Subcutaneous adipose tissue (tissue), 4 donors: ENCODE measurements around the gene ARHGAP4. TPM values are rescaled to one million over a fixed set of nuclear protein-coding genes. Genes with fewer than 3 reads are reported as not detected.

Experiments used
- total RNA-seq, 4 donors: library from RNA; depleted of rRNA; stranded (reverse); fragments of >200 nt; gene quantifications; one replicate each; pipeline ENCODE4 v1.1.0, GENCODE V29; 2016
- TF ChIP-seq, protein P1 (sequence below): fragments of 450-650 bp; IDR thresholded peaks from one replicate; pipeline ENCODE4 v1.5.1; 2016; ENCODE audit warnings: low read depth, mild to moderate bottlenecking, control low read depth, antibody characterized with exemption, moderate library complexity

Gene ARHGAP4
- total RNA-seq, 4 donors from 2014 or later, result 8.5 to 37.4 (median 28.2) TPM

DNA sequence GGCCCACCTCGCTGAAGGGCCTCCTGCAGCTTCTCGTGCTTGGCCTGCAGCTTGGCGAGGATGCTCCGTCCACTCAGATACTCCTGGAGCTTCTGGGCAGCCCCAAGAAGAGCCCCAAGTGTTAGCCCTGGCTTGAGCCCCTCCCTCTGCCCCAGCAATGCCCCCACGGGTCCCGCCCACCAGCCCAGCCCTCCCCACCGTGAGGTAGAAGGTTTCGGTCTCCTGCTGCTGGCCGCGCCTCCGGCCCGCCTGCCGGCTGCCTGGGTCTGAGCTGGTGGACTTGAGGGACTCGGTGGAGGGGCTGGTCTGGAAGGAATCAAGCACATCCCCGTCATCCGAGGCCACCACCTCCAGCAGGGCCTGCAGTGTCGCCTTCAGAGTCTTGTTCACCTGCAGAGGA, 12.9 kb downstream of the ARHGAP4 start:
- TF ChIP-seq, protein P1, sequence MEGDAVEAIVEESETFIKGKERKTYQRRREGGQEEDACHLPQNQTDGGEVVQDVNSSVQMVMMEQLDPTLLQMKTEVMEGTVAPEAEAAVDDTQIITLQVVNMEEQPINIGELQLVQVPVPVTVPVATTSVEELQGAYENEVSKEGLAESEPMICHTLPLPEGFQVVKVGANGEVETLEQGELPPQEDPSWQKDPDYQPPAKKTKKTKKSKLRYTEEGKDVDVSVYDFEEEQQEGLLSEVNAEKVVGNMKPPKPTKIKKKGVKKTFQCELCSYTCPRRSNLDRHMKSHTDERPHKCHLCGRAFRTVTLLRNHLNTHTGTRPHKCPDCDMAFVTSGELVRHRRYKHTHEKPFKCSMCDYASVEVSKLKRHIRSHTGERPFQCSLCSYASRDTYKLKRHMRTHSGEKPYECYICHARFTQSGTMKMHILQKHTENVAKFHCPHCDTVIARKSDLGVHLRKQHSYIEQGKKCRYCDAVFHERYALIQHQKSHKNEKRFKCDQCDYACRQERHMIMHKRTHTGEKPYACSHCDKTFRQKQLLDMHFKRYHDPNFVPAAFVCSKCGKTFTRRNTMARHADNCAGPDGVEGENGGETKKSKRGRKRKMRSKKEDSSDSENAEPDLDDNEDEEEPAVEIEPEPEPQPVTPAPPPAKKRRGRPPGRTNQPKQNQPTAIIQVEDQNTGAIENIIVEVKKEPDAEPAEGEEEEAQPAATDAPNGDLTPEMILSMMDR, result no peak

- TF ChIP-seq, protein P1, result no peak
Observed at GRCh38 chrX:153911798-153912197, 14.3 kb downstream of the ARHGAP4 start.

DNA sequence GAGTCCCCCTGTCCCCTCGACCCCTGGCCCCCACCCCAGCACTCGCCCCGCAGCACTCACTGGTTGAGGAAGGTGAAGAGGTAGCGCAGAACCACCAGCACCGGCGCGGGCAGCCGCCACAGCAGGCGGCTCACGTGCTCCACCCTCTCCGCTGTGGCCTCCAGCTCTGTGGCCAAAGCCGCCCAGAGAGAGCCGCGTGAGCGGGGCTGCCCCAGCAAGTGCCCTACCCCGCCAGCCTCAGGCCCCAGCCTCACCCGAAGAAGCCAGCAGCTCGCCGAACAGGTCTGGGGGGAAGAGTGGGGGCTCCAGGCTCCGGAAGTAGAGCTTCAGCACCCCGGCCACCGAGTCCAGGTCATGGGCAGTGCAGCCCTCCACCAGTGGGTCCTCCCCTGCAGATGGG, 15.6 kb downstream of the ARHGAP4 start:
- TF ChIP-seq, protein P1, result no peak

DNA sequence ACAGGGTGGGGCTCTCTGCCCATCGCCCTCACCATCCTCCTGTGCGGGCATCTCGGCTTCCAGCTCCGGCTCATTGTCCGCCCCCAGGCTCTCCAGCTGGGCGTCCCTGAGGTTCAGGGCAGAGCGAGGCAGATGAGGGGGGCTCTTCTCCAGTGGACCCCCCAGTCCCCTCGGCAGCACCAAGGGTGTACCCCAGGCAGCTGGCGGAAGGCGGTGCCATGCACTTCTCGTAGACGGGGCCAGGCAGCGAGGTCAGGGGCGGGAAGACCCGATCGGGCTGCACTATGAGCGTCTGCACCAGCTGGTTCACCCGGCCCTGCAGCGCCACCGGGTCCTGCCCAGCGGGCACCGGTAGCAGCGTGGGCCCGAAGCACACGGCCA, 16.1 kb downstream of the ARHGAP4 start:
- TF ChIP-seq, protein P1, result no peak

GRCh38 chrX:153909024-153909979, 16.8 kb downstream of the ARHGAP4 start:
- TF ChIP-seq, protein P1, result no peak

GRCh38 chrX:153908219-153908860, 17.7 kb downstream of the ARHGAP4 start:
- TF ChIP-seq, protein P1, result no peak

DNA sequence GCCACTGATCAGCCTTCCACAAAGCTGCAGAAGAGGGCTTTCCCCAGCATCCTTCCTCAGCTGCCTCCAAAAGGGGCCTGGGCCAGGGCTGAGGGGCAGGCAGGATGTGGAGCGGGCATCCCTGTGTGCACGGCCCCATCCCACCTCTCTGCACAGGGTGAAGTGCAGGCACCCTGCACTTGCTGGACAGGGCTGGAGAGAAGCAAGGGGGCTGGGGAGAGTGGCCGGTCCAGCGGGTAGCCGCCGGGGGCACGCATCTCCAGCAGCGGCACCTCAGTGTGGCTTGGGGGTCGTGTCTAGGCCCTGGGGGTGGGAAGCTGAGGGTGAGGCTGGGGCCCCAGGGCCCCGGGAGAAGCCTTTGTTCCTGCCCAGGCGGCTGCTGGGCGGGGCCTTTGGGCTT, 18.6 kb downstream of the ARHGAP4 start:
- TF ChIP-seq, protein P1, result no peak
